HG02981 (cell line): ENCODE results near the gene DPY19L3.
A peak's percentile ranks its signal among the peaks of the same experiment; 100 is the strongest.
"Not testable (repeated sequence)": the region's sequence is repeated elsewhere in the genome, so short reads cannot be mapped to it uniquely, and the experiment has no call there.

Experiments used
- ATAC-seq: cut with Tn5 transposase; IDR thresholded peaks from one replicate; pipeline ENCODE4 v1.9.1; 2021; ENCODE audit warnings: mild to moderate bottlenecking, moderate library complexity; ENCODE audit not compliant: unreplicated experiment

The DPY19L3 gene

GRCh38 chr19:32392901-32393300, 12.7 kb upstream of the DPY19L3 start:
- no peak for ATAC-seq

DNA sequence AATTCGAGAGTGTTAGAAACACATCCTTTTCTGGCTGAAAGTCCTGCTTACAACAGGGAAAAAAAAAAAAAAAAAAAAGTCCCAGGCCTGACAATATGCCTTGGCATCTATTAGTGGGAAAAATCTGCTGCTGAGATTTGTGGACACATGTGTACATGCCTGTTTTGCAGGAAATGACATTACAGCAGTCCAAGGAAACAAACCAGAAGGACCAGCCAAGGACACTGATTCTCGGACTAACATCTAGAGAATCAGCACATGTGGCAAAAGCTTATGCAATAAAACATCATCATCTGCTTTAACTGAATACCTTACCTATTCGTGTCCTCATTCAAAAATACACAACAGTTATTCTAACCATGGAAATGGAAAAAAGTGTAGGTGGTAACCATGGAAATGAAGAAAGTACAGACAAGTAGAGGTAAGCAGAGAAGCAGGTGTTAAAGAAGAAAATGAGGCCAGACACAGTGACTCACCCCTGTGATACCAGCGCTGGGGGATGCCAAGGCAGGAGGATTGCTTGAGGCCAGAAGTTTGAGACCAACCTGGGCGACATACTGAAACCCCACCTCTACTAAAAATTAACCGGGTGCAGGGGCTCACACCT, 9.4 kb upstream of the DPY19L3 start:
- ATAC-seq, result no peak

GRCh38 chr19:32397671-32398101, 7.9 kb upstream of the DPY19L3 start:
- ATAC-seq, result no peak

DNA sequence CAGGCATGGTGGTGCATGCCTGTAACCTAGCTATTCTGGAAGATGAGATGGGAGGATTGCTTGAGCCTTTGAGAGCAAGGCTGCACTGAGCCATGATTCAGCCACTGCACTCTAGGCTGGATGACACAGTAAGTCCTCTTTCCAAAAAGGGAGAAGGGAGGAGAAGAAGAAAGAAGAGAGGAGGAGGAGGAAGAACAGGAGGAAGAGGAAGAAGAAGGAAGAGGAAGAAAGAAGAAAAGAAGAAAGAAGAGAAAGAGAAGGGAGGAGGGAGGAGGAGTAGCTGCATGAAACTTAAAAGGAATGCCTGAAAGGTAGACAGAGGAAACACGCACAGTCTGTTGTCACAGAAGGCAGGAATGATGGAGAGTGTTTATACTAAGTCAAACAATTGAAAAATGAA, 3.6 kb upstream of the DPY19L3 start:
- ATAC-seq, result no peak

GRCh38 chr19:32403291-32403995, 2.1 kb upstream of the DPY19L3 start:
- ATAC-seq, result no peak

DNA sequence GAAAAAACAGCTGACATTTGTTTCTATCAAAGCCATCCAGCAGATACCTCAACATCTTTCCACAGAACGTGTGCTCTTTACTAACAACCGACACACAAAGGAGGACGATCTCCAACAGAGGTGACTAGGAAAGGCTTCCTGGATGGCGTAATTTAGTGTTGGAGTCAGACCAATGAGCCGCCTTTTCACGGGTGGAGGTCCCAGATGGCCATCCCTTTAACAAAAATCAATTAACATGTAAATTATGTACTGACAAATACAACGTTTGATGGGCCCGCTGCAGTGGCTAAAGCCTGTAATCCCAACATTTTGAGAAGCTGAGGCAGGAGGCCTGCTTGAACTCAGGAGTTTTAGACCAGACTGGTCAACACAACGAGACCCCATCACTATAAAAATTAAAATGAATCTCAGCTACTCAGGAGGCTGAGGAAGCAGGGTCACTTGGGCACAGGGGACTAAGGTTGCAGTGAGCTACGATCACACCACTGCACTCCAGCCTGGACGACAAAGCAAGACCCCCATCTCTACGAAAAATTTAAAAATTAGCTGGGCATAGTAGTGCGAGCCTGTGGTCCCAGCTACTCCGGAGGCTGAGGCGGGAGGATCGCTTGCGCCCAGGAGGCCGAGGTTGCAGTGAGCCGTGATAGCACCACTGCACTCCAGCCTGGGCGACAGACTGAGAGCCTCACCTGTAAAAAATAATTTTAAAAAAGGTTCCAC, 1.2 kb upstream of the DPY19L3 start:
- ATAC-seq, result no peak

DNA sequence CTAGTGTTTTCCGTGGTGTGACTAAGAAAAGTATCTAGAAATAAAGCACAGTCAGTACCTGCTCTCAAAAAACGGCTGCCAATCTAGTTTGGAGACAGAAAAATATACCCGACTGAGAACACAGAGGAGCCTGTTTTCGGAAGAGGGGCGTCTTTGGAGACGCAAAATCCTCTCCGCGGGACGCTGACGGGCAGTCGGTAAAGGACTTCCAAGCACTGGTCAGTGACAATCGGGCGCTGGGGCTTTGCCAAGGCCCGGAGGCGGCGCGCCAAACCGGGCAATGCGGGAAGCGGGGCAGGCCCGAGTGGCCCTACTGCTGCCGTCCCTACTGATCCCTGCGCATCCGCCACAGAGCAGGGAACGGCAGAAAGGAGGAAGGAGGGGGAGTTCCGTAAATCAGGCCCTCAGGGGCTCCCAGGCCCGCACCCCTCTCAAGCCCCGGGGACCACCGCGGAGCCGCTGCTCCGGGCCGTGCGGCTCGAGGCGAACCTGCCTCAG, 588 bp upstream of the DPY19L3 start:
- peak; percentile 13 for ATAC-seq

- no peak for ATAC-seq
Observed at GRCh38 chr19:32406161-32407003, 812 bp downstream of the DPY19L3 start.

DNA sequence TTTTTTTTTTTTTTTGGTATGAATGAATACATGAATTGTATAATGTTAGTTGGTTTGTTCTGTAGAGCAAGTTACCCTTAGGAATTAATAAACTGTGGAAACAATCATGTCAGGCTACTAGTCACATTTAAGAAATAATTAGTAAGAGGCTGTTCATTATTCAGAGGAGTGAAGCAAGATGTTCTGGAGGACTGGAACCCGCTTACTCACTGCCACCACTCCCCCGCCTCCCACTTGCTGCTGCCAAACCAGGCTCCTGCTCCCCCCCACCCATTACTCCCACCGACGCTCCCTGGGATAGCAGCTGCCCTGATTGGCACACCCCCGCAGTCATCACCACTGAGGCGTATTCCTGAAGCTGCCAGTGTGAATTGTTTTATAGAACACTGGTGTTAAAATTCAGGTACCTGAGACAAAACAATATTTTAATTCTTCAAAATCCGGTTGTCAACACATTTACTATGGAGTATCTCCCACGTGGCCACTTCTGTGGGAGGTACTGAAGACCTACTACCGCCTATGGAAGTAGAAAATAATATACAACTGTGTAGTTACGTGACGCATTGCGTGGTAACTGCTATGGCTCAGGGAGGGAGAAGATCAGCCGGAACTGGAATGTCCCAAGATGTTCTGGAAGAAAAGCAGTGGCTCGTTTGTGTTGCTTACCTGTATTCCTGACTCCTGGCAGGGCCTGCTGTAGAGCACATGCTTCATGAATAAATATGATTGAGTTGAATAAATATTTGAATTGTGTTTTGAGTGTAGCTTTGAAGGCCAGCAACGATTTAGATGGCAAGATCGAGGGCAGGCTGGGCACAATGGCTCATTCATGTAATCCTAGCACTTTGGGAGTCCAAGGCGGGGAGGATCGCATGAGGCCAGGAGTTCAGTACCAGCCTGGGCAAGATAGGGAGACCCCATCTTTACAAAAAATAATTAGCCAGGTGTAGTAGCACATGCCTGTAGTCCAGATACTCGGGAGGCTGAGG, 1.7 kb downstream of the DPY19L3 start:
- ATAC-seq, result no peak

GRCh38 chr19:32415246-32415645, 9.7 kb downstream of the DPY19L3 start:
- no peak for ATAC-seq

DNA sequence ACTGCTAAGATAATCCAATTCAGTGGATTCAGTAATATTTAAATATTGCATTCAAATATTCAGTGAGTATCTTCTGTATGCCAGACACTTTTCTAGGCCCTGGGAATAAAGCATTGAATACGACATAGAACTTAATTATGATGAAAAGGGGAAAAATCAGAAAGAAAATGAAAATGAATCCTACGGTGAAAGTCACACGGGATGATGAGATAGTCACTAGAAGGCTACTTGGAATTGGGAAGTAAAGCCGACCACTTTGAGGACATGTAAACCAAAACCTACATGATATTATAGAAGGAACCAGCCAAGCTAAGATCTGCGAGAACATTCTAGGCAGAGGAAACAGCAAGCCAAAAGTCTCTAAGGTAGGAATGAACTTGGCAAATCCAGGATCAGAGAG, 10.1 kb downstream of the DPY19L3 start:
- no peak for ATAC-seq

DNA sequence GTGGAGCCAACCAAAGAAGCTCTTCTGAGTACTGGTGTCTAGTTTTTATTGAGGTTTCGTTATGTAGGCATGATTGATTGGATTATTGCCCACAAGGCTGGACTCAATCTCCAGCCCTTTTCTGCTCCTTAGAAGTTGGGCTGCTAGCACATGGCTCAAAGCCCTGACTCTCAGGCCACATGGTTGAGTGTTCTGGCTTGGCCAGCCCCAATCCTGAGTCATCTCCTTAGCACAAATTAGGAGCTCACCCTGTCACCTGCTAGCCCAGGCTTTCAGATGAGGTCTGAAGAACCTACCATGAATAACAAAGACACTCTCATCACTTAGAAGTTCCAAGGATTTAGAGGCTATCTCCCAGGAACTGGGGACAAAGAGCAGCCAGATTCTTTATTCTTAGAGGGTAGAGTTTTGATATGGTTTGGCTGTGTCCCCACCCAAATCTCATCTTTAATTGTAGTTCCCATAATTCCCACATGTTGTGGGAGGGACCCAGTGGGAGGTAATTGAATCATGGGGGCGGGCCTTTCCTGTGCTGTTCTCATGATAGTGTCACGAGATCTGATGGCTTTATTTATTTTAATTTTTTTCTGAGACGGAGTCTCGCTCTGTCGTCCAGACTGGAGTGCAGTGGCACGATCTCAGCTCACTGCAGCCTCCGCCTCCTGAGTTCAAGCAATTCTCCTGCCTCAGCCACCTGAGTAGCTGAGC, 11.3 kb downstream of the DPY19L3 start:
- no peak for ATAC-seq

DNA sequence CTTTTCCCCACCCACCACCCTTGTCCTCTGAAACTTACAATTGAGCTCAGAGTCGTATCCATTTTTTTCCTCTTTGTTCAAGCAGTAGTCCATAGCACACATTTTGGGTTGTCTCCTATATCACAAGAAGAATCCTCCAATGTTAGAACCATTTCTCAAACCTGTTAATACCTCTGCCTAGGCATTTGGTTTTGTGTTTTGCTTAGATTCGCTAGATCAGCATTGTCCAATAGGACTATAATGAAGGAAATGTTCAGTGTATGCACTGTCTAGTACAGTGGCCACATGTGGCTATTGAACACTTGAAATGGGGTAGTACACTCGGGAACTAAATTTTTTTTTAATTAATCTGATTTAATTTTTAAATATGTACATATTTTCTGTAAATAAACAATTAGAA, 12.6 kb downstream of the DPY19L3 start:
- no peak for ATAC-seq

DNA sequence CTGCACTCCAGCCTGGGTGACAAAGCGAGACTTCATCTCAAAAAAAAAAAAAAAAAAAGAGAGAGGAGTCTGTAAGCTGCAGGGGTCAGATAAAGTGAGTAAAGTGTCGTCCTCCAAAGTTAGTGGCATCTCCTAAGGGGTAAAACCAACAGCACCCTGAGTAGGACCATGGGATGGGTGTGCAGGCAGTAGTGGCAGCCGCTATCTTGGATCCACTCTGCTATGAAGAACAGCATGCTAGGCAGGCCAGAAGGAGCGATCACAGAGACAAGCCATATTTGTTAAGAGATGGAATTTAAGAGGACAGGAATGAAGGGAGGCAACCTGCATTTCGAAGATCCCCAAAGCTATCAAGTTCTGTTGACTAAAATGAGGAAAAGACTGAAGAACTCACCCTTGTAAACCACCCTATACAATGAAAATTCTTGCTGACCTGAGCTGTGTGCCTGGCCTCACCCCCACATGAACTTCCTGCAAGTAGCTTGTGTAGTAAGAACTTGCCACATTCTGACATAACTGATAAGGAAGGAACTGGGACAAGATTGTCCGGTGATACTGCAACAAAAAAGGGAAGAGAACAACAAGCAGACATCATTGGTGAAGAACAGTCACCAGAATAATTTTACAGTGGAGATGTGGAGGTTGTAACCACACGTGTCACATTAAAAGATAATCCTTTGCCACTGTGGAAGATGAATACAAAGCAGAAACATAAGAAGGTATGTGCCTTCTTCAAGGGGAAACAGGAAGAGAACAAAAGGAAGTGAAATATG, 16.2 kb downstream of the DPY19L3 start:
- no peak for ATAC-seq

DNA sequence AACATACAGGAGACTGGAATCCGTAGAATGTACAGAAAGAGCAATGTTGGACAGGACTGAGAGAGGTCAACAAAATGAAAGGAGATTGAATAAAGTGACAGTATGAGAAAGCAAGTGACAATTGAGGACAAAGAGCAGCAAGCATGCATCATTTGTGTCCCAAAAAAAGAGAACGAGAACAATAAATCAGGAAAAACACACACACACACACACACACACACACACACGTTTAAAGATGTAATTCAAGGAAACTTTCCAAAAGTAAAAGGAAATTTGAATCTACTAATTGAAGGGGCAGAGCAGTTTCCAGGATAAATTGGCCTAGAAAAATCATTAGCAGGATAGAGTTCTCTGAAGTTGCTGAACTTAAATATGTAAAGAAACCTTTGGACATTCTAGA, 16.9 kb downstream of the DPY19L3 start:
- ATAC-seq, result no peak

- not testable (repeated sequence) for ATAC-seq
Observed at GRCh38 chr19:32423944-32424343, 18.4 kb downstream of the DPY19L3 start.

- no peak for ATAC-seq
Observed at GRCh38 chr19:32427536-32427935, 22.0 kb downstream of the DPY19L3 start.

- ATAC-seq, result no peak
Observed at GRCh38 chr19:32436692-32437091, 31.1 kb downstream of the DPY19L3 start.
